Astrocyte of the cerebellum (primary cell): Measurements from ENCODE around the gene UBL3.
A peak's percentile ranks its signal among the peaks of the same experiment; 100 is the strongest.

Experiments
- DNase-seq: peaks from one replicate; pipeline ENCODE4 v3.0.0-alpha.2; 2011; ENCODE audit warnings: low read depth
- H3K4me3 ChIP-seq: 2 replicates; pipeline ENCODE4 v1.5.1; 2011; ENCODE audit warnings: mild to moderate bottlenecking, low read depth, low read length, moderate library complexity
- in situ Hi-C: cut with HindIII; loops from 2 replicates; pipeline ENCODE4 v1.10.0; 2017; ENCODE audit warnings: low sequenced_read_pairs
- TF ChIP-seq, protein P1 (sequence below): IDR thresholded peaks from 2 replicates; pipeline ENCODE4 v1.5.1; 2012; ENCODE audit warnings: low read length, low read depth, moderate library complexity, mild to moderate bottlenecking; ENCODE audit errors: missing control alignments

The UBL3 gene

DNA sequence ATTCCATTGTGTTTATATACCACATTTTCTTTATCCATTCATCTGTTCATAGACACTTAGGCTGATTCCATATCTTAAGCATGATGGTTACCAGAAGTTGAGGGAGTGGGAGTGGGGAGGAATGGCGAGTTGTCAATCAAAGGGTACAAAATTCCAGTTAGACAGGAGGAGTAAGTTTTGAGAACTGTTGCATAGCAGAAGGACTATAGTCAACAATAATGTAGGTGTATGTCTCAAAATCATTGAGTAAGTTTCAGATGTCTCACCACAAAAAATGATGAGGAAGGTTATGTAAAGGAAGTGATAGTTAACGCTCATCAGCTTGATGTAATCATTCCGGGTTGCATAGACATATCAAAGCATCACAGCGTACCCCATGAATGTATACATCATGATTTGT, 4.6 kb upstream of the UBL3 start:
- DNase-seq = no peak
- TF ChIP-seq, protein P1, sequence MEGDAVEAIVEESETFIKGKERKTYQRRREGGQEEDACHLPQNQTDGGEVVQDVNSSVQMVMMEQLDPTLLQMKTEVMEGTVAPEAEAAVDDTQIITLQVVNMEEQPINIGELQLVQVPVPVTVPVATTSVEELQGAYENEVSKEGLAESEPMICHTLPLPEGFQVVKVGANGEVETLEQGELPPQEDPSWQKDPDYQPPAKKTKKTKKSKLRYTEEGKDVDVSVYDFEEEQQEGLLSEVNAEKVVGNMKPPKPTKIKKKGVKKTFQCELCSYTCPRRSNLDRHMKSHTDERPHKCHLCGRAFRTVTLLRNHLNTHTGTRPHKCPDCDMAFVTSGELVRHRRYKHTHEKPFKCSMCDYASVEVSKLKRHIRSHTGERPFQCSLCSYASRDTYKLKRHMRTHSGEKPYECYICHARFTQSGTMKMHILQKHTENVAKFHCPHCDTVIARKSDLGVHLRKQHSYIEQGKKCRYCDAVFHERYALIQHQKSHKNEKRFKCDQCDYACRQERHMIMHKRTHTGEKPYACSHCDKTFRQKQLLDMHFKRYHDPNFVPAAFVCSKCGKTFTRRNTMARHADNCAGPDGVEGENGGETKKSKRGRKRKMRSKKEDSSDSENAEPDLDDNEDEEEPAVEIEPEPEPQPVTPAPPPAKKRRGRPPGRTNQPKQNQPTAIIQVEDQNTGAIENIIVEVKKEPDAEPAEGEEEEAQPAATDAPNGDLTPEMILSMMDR = no peak

DNA sequence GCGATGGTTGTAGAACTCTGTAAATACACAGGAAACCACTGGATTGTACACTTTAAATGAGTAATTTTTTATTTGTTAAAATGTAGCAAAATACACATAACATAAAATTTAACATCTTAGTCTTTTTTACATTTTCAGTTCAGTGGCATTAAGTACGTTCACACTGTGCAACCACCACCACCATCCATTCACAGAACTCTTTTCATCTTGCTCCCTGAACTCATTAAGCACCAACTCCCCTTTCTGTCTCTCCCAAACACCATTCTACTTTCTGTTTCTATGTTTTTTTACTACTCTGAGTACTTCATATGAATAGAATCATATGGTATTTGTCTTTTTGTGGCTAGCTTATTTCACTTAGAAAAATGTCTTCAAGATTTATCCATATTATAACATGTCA, 2.7 kb upstream of the UBL3 start:
- in situ Hi-C loops = no loop called here
- no peak overlapping the region for H3K4me3 ChIP-seq
- DNase-seq = no peak
- TF ChIP-seq, protein P1 = no peak

More for the DNA sequence above, 4.6 kb upstream of the UBL3 start:
- H3K4me3 ChIP-seq = no peak overlapping the region
- in situ Hi-C loops = no loop called here

DNA sequence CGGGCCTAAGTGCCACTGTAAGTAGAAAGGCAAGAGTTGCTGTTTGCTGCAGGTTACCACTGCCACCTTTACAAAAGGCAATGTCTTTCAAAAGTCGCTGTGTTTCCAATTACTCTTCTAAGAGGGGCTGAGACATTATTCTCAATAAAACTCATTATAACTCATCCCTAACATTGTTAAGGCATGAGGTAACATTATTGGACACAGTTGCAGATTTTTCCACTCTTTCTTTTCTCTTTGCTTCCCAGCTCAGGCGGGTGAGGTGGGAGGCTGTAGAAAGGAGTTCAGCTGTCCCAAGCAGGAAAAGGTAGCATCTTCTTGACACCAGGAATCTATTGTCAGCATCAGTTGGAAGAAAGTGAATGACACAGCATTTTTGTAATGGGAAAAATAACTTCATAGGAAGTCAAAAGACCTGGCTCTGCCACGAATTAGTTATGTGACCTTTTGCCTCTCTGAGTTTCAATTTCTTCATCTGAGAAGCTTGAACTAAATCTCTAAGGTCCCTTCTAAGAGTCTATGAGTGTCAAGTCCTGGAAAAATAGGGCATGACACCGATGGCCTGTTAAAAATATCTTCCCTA, 2.1 kb upstream of the UBL3 start:
- no peak overlapping the region for H3K4me3 ChIP-seq
- in situ Hi-C loops = no loop called here
- no peak for DNase-seq
- TF ChIP-seq, protein P1 = no peak

DNA sequence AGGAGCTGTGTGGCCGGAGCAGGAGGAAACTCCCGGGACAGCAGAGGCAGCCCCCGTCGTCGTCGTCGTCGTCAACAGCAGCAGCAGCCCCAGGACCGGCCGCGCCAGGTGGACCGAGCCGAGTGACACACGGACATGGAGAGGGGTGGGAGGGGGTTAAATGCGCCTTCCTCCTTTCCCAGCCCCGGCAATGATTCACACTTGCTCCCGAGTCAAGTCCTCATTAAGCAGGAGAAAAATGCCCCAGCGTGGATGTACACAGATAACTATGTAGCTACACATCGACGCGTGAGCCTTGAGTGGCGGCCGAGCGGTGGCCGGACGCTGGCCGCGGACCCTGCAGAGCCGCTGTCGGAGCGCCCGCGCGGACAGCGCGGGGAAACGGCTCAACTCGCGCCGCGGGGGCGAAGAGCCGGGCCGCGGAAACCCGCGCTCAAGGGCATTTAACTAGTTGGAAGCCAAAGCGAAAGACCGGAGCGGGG, 645 bp downstream of the UBL3 start:
- peak overlapping the region; percentile 91 for H3K4me3 ChIP-seq
- TF ChIP-seq, protein P1 = no peak
- in situ Hi-C loops = loop anchor here (5.0 kb wide), 2 partner anchors 67 to 268 kb away; no protein-coding TSS in a partner anchor
- DNase-seq = no peak

DNA sequence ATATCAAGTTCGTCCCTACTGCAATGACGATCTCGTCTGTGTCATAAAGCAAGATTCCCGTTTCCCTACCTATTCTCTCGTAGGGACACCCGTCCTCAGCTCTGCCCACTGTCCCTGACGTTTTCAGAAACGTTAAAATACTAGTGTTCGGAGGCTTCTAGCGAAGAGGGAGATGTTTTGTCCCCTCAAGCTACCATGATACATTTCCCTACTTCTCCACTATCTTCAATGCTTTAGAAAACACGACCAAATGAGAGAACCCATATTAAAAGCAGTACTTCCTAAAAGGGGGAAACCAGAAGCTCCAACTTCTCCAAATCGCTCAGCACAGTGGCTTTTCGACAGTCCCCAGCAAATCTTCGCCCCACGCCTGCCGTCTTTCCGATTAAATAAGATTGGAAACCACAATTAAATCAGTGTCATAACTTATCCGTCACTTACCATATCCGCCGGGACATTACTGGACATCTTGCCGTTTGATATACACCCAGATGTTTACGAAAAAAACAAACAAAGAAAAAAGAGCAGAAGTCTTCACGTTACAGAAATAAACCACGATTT, 1.3 kb downstream of the UBL3 start:
- peak overlapping the region; percentile 91 for H3K4me3 ChIP-seq
- in situ Hi-C loops = loop anchor here (5.0 kb wide), 2 partner anchors 67 to 268 kb away; no protein-coding TSS in a partner anchor

DNA sequence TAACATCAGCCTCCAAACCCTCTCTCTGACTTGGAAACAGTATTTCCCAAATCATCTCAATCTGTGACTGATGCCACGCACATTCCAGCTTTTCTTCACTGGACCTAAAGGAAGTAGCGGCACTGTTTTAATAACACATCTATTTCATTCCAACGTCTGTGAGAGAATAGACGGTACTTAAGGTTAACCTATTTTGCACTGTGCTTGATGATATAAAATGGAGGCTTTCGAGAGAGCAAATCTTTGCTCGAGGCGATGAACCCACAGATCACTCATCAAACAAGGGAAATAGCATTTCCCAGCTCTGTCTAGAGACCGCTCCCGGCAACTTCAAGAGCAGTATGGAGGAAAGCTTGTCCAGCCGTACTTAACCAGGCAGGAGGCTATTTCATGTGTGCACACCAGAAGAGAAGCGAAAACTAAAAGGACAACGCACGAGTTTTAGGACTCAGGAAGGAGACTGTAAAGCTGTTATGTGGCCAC, 2.9 kb downstream of the UBL3 start:
- no peak for DNase-seq
- in situ Hi-C loops = loop anchor here (5.0 kb wide), 2 partner anchors 65 to 270 kb away; no protein-coding TSS in a partner anchor
- TF ChIP-seq, protein P1 = no peak
- peak overlapping the region; percentile 91 for H3K4me3 ChIP-seq

More for the DNA sequence above, 1.3 kb downstream of the UBL3 start:
- TF ChIP-seq, protein P1 = no peak
- DNase-seq = no peak
